ENCODE measurements around the gene CCDC178. TPM values are rescaled to one million over a fixed set of nuclear protein-coding genes. Genes with fewer than 3 reads are reported as not detected.

CCDC178 gene
- total and polyA plus RNA-seq, 2 experiments from 2014 or later, result 1.3 TPM; not detected in 1

- Histone ChIP-seq H3K9me3 (ENCODE audit: low read depth) (no peaks in the 10 kb centered on the region), H3K27ac (no peak overlapping the region), H4K20me1 (ENCODE audit: insufficient read depth, poor library complexity, severe bottlenecking) (no peaks in the 10 kb centered on the region), H2AFZ (no peak overlapping the region), H3K36me3 (replicated peaks; ENCODE audit: insufficient read depth, low read depth) (no peaks in the 10 kb centered on the region), H3K4me2 (no peak overlapping the region), H3K27me3 (no peaks in the 10 kb centered on the region), H3K4me1 (ENCODE audit: insufficient read depth) (no peaks in the 10 kb centered on the region), H3K9me2 (replicated peaks; ENCODE audit: insufficient read depth) (no peaks in the 10 kb centered on the region), H3K4me3 (no peak overlapping the region), H3K79me2 (no peaks in the 10 kb centered on the region)
- no peak for DNase-seq (ENCODE audit: low spot score)
- 93% methylated on average over 2 of the region's 3 CpGs for WGBS (ENCODE audit: low lambda C conversion rate, missing lambda C conversion rate)
- TF ChIP-seq EZH2 (IDR thresholded peaks at IDR 0.05; ENCODE audit: borderline replicate concordance) (no peak), EZH2phosphoT487 (IDR thresholded peaks at IDR 0.05; ENCODE audit: low read depth, severe bottlenecking, unreplicated experiment) (no peak)
- TF ChIP-seq, protein P1, sequence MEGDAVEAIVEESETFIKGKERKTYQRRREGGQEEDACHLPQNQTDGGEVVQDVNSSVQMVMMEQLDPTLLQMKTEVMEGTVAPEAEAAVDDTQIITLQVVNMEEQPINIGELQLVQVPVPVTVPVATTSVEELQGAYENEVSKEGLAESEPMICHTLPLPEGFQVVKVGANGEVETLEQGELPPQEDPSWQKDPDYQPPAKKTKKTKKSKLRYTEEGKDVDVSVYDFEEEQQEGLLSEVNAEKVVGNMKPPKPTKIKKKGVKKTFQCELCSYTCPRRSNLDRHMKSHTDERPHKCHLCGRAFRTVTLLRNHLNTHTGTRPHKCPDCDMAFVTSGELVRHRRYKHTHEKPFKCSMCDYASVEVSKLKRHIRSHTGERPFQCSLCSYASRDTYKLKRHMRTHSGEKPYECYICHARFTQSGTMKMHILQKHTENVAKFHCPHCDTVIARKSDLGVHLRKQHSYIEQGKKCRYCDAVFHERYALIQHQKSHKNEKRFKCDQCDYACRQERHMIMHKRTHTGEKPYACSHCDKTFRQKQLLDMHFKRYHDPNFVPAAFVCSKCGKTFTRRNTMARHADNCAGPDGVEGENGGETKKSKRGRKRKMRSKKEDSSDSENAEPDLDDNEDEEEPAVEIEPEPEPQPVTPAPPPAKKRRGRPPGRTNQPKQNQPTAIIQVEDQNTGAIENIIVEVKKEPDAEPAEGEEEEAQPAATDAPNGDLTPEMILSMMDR (IDR thresholded peaks at IDR 0.05; ENCODE audit: poor library complexity), result no peak
Measured at GRCh38 chr18:33288082-33288716, 152.3 kb downstream of the CCDC178 start.

GRCh38 chr18:33282709-33283333 lies 157.7 kb downstream of the CCDC178 start:
- Histone ChIP-seq H3K36me3 (replicated peaks; ENCODE audit: insufficient read depth, low read depth) (no peaks in the 10 kb centered on the region), H3K27ac (no peak overlapping the region), H3K4me2 (no peak overlapping the region), H3K79me2 (no peaks in the 10 kb centered on the region), H2AFZ (no peak overlapping the region), H3K9me3 (ENCODE audit: low read depth) (no peaks in the 10 kb centered on the region), H3K4me3 (no peak overlapping the region), H3K27me3 (no peaks in the 10 kb centered on the region), H4K20me1 (ENCODE audit: insufficient read depth, poor library complexity, severe bottlenecking) (no peaks in the 10 kb centered on the region), H3K4me1 (ENCODE audit: insufficient read depth) (no peaks in the 10 kb centered on the region), H3K9me2 (replicated peaks; ENCODE audit: insufficient read depth) (no peaks in the 10 kb centered on the region)
- 85% methylated on average over 6 of the region's 6 CpGs for WGBS (ENCODE audit: low lambda C conversion rate, missing lambda C conversion rate)
- TF ChIP-seq EZH2 (IDR thresholded peaks at IDR 0.05; ENCODE audit: borderline replicate concordance), result no peak
- no peak for TF ChIP-seq EZH2phosphoT487 (IDR thresholded peaks at IDR 0.05; ENCODE audit: low read depth, severe bottlenecking, unreplicated experiment)
- TF ChIP-seq, protein P1 (IDR thresholded peaks at IDR 0.05; ENCODE audit: poor library complexity), result no peak
- no peak for DNase-seq (ENCODE audit: low spot score)

- no peaks in the 10 kb centered on the region for H3K79me2 ChIP-seq
- no peaks in the 10 kb centered on the region for H3K9me3 ChIP-seq (ENCODE audit: low read depth)
- TF ChIP-seq EZH2 (IDR thresholded peaks at IDR 0.05; ENCODE audit: borderline replicate concordance), result no peak
- TF ChIP-seq, protein P1 (IDR thresholded peaks at IDR 0.05; ENCODE audit: poor library complexity), result no peak
- TF ChIP-seq EZH2phosphoT487 (IDR thresholded peaks at IDR 0.05; ENCODE audit: low read depth, severe bottlenecking, unreplicated experiment), result no peak
Measured at GRCh38 chr18:33282142-33282541, 158.4 kb downstream of the CCDC178 start.

More at GRCh38 chr18:33282142-33282541, 158.4 kb downstream of the CCDC178 start:
- no peaks in the 10 kb centered on the region for H3K4me1 ChIP-seq (ENCODE audit: insufficient read depth)
- H3K4me2 ChIP-seq, result no peak overlapping the region
- H3K36me3 ChIP-seq (replicated peaks; ENCODE audit: insufficient read depth, low read depth), result no peaks in the 10 kb centered on the region
- no peaks in the 10 kb centered on the region for H4K20me1 ChIP-seq (ENCODE audit: insufficient read depth, poor library complexity, severe bottlenecking)
- no peak overlapping the region for H3K27ac ChIP-seq
- no peaks in the 10 kb centered on the region for H3K27me3 ChIP-seq
- no peak overlapping the region for H2AFZ ChIP-seq
- no peak for DNase-seq (ENCODE audit: low spot score)
- 93% methylated on average over 7 of the region's 7 CpGs for WGBS (ENCODE audit: low lambda C conversion rate, missing lambda C conversion rate)
- H3K4me3 ChIP-seq, result no peak overlapping the region
- no peaks in the 10 kb centered on the region for H3K9me2 ChIP-seq (replicated peaks; ENCODE audit: insufficient read depth)
